Right renal cortex interstitium (tissue), 3 donors: Measurements from ENCODE around the gene CCDC102A. TPM values are rescaled to one million over a fixed set of nuclear protein-coding genes. Genes with fewer than 3 reads are reported as not detected.
A peak's percentile ranks its signal among the peaks of the same experiment; 100 is the strongest.

Experiments used
- DNase-seq, 3 donors: peaks; one replicate each; pipeline ENCODE4 v3.0.0-alpha.2; 2013; ENCODE audit warnings: low read depth in 3 of 3, low spot score in 2 of 3
- polyA plus RNA-seq, 3 donors: library from polyadenylated mRNA; unstranded; fragments of 120-200 nt; gene quantifications; one replicate each; pipeline ENCODE4 v1.2.1, GENCODE V29; 2013; ENCODE audit not compliant: insufficient read length in 3 of 3

Gene CCDC102A
- polyA plus RNA-seq, 3 donors, result 12.0 to 17.7 (median 14.3) TPM

- DNase-seq, result no peak
Measured at GRCh38 chr16:57538235-57538721, 1.9 kb upstream of the CCDC102A start.

DNA sequence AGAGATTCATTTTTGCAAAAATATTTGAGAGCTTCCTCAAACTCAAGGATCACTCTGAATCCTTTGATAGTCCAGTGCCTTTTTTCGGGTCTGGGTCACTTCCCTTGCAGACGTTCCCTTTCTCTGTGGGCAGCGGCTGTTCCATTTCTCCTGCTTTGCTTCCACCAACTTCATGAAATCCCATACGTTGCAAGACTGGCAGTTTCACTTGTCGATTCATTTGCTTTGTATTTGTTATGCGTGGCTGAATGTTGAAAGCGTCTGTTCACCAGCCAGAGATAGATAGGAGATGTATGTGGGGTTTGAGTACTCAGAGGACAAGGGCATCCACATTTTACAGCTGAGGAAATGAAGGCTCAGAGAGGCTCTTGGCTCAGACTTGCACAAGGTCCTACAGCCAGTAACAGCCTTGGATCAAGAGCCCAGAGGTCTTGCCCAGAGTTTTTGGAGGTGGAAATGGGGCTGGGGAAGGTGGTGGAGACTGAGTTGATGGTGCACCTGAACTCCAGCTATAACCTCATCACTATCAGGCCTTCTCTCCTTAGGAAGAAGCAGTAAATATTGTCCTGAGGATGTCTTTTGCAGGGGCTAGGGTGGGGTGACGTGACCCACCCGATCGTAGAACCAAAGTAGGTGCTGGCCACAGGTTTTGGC is 1.3 kb upstream of the CCDC102A start:
- no peak for DNase-seq

GRCh38 chr16:57537194-57537505 is 779 bp upstream of the CCDC102A start:
- DNase-seq, result no peak

DNA sequence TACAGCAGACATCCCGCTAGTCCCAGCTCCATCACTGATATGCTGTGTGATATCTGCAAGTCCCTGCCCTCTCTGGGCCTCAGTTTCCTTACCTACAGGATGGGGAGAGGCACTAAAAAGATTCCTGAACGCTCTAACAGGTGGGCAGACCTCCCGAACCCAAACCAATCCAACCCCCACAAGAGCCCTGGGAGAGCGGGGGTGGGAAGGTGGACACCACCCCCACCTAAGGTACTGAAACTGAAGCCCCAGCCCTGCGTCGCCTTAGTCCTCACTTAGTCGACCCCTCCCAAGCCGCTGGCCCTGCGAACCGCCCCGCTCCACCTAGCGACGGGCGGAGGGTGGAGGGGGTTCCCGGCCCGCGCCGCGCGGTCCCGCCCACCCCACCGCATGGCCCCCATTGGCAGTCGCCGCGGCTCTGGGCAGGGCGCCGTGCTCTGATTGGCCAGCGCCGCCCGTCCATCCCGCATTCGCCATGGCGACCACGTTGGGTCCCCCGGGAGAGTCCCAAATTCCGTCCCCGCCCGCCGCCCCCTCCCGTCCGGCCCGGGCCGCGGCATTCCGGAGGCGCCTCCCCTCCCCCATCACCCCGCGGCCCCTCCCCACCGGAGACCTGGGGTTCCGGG is 578 bp downstream of the CCDC102A start:
- DNase-seq, result peak in 1 of 3 donors; percentile 73

- no peak for DNase-seq
Measured at GRCh38 chr16:57534881-57535658, 1.3 kb downstream of the CCDC102A start.

DNA sequence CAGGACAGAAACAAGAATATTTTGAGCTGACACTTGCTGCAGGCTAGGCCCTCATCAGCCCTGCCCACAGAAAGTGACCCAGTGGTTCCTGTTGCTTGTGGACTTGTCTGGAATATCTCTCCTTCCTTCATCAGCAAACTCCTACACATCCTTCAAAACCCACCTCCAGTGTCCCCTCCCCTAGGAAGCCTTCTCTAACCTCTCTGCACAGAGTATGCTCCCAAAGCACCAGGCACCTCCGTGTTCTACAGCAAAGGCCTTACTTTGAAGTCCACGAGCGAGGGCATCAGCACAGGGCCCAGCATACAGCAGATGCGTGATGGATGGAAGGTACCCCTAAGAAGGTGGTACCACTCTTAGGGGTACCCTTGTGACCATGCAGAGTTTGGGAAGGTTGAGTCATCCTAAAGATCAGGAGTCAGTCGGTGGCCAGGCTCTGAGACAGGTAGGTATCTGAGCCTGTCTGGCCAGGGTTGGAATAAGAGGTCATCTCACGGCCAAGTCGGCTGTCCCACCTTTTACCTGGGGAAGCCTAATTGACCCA is 2.0 kb downstream of the CCDC102A start:
- DNase-seq, result no peak

DNA sequence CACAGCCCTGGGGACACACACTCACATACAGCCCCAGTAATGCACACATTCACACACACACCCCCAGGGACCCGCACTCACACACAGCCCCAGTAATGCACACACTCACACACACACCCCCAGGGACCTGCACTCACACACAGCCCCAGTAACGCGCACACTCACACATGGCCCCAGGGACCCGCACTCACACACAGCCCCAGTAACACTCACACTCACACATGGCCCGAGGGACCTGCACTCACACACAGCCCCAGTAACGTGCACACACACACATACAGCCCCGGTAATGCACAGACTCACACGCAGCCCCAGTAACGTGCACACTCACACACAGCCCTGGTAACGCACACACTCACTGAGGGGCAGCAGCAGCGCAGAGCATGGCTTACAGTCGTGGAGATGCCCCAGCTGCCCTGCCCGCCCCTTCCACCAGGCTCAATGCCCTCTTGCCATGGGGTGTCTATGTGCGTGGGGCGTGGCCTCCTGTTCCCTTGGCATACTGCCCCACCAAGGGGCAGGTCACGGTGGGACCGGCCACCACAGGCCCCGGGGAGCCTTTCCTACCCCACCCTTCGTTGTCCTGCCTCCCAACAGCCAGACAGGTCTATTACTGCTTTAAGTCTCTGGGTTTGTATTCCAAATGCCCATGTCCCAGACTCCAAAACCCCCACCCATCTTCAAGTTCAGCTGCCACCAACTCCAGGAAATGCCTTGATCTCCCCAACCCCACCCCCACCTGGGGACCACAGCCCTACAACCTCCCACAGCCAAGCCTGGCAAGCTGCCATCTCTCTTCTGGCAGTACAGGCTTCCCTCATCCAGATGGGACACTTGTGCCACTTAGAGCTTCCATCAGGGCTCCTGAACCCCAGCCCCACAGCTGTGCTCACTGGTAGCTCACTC is 2.7 kb downstream of the CCDC102A start:
- DNase-seq, result no peak

- DNase-seq, result no peak
Measured at GRCh38 chr16:57532266-57532625, 4.1 kb downstream of the CCDC102A start.

DNA sequence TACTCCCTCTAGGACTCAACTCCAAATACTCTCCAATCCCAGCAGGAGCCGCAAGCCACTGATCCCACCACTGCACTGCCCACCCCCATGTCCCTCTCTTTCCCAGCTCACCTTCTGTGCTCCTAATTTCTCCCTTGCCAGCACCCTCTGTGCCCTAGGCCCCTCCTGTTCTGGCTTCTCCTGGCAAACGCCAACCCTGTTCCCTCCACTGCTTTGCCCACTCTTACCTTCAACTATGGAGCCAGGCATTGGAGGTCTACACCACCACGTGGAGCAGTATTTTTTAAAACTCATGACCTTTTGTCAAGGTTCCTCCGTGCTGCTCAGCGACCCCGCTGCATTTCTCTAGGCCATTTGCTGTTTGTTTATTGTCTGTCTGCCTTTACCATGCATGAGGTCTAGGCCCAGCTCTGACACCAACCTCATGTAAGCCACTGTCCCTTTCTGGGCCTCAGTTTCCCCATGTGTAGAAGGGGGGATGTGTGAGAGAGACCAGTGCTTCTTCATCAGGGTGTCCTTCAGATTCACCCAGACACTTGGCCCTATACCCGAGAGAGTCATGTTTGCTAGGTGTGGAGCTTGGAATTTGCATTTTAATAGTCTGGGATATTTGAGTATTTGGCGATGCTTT is 4.6 kb downstream of the CCDC102A start:
- no peak for DNase-seq

DNA sequence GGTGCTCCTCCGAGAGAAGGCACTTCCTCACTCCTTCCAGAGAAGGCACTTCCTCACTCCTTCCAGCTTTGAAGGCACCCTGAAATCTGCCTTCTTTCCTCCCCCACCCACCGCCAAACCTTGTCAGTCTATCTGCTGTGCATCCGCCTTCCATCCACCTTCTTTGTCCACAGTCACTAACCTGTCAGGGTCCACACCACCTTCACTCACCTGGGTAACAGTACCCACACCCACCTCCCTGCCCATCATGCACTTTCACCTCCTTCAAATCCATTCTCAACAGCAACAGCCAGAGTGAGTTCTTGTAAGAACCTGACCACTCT is 5.2 kb downstream of the CCDC102A start:
- no peak for DNase-seq

DNA sequence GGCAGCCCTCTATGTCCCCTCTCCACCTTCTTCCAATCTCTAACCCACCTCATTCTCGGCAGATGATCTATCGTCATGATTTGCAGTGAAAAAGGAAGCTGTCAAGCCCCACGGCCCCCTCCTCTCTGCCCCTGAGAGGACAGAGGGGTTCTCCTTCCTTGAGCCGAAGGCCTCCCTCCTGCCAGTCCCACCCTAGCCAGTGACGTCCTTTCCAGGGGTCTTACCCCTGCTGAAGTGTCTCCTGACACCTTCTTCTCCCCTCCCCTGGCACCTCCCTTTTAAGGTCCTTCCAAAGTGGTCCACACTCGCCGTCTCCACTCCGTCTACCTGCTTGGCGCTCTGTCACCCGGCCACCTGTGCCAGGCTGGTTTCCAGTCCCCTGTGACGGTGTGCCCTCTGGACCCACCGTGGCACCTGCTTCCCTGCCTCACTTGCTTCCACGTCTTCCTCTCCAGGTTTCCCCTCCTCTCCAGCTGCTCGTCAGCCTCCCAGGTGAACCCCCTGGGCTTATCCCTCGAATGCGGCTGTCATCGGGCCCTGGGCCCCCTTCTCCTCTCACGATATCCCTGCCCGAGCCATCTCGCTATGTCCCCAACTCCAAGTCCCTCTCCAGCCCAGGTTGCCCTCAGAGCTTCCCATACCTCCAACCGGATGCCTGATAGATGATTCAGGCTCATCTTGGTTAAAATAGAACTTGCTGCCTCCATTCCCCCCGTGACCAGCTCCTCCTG is 5.7 kb downstream of the CCDC102A start:
- DNase-seq, result no peak

DNA sequence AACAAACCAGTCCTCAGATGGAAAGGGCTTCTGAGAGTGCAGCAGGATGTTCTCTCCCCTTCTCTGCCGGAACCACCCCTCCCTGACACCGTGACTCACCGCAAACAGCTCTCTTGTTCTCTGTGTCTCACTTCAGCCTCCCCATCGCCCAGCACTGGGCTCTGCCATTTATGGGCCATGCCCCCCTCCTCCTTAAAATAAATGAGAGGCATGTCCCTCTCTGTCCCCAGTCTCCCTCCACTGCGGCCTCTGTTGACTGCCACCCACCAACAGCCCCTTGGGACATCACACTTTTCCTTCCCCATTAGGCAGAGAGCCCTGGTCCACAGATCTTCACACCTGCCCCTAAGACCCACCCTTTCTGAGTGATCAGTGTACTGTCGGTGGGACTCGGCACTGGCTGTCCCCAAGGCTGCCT is 6.3 kb downstream of the CCDC102A start:
- no peak for DNase-seq

- no peak for DNase-seq
Measured at GRCh38 chr16:57529391-57530103, 6.8 kb downstream of the CCDC102A start.

GRCh38 chr16:57528499-57529390 is 7.6 kb downstream of the CCDC102A start:
- no peak for DNase-seq

GRCh38 chr16:57527610-57528360 is 8.6 kb downstream of the CCDC102A start:
- DNase-seq, result no peak

GRCh38 chr16:57527027-57527426 is 9.3 kb downstream of the CCDC102A start:
- DNase-seq, result no peak

DNA sequence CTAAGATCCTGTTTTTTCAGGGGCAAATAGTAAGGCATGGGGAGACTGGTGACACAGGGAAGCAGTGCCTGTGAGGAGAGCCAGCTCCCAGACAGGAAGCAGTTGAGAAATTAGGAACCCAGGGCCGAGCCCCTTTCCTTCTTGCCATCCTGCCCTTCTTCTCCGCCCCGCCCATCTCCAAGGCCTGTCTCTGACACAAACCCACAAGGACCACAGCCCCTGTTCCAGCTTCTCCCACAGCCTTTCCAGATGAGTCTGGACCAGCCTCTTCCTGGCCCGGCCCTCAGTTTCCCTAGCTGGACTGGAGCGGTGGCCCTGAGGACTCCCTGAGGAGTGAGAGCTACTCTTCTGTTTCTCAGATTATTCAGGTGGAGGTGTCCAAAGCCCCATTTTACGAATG is 9.9 kb downstream of the CCDC102A start:
- no peak for DNase-seq
